OCI-LY1 (cell line): Measurements from ENCODE around the gene SMCO2.

Experiments
- H2AFZ ChIP-seq: fragments of 200-600 bp; sonication (generic), shearing (Covaris generic); 2 replicates; pipeline ENCODE4 v1.6.0; 2014; ENCODE audit warnings: antibody characterized with exemption, mild to moderate bottlenecking, low read length
- H3F3A ChIP-seq: fragments of 200-600 bp; sonication (generic), shearing (Covaris generic); 2 replicates; pipeline ENCODE4 v1.6.0; 2014; ENCODE audit warnings: mild to moderate bottlenecking, antibody characterized with exemption, low read length, moderate library complexity; ENCODE audit not compliant: insufficient read depth
- H3K27ac ChIP-seq: fragments of 200-600 bp; sonication (generic); 2 replicates; pipeline ENCODE4 v1.5.1; 2014; ENCODE audit warnings: low read length, mixed run types, mild to moderate bottlenecking, low read depth; ENCODE audit not compliant: poor library complexity, severe bottlenecking
- H3K27me3 ChIP-seq: fragments of 200-600 bp; sonication (generic); 2 replicates; pipeline ENCODE4 v1.6.0; 2014; ENCODE audit warnings: antibody characterized with exemption, mild to moderate bottlenecking, low read length, moderate library complexity; ENCODE audit not compliant: insufficient read depth
- H3K36me3 ChIP-seq: fragments of 200-600 bp; sonication (generic); 2 replicates; pipeline ENCODE4 v1.6.1; 2014; ENCODE audit warnings: mild to moderate bottlenecking, antibody characterized with exemption, low read length, moderate library complexity, mixed read lengths; ENCODE audit not compliant: insufficient read depth
- H3K4me1 ChIP-seq: fragments of 200-600 bp; sonication (generic); 2 replicates; pipeline ENCODE4 v1.5.1; 2014; ENCODE audit warnings: mild to moderate bottlenecking, low read length, moderate library complexity; ENCODE audit not compliant: insufficient read depth, severe bottlenecking
- H3K4me2 ChIP-seq: fragments of 200-600 bp; sonication (generic), shearing (Covaris generic); 2 replicates; pipeline ENCODE4 v1.6.1; 2014; ENCODE audit warnings: low read length
- H3K4me3 ChIP-seq: fragments of 200-600 bp; sonication (generic); 2 replicates; pipeline ENCODE4 v1.5.1; 2014; ENCODE audit warnings: low read length, low read depth, mild to moderate bottlenecking, mixed read lengths; ENCODE audit not compliant: poor library complexity, severe bottlenecking
- H3K79me2 ChIP-seq: fragments of 200-600 bp; shearing (Covaris generic); 2 replicates; pipeline ENCODE4 v1.6.1; 2016; ENCODE audit warnings: mixed run types, low read length, mixed read lengths; ENCODE audit not compliant: insufficient read depth
- H3K9ac ChIP-seq: fragments of 200-600 bp; sonication (generic), shearing (Covaris generic); 2 replicates; pipeline ENCODE4 v1.6.1; 2014; ENCODE audit warnings: mild to moderate bottlenecking, low read length, mixed read lengths
- H3K9me2 ChIP-seq: fragments of 200-600 bp; sonication (generic), shearing (Covaris generic); 2 replicates; pipeline ENCODE4 v1.6.1; 2014; ENCODE audit warnings: low read depth, mild to moderate bottlenecking, low read length, mixed read lengths
- H3K9me3 ChIP-seq: fragments of 200-600 bp; shearing (Covaris generic); 2 replicates; pipeline ENCODE4 v1.6.1; 2014; ENCODE audit warnings: low read length, mixed read lengths
- H4K20me1 ChIP-seq: fragments of 200-600 bp; sonication (generic), shearing (Covaris generic); 2 replicates; pipeline ENCODE4 v1.6.0; 2016; ENCODE audit warnings: mild to moderate bottlenecking, low read length; ENCODE audit not compliant: insufficient read depth
- EZH2 ChIP-seq: fragments of 200-600 bp; sonication (generic), shearing (Covaris generic); IDR thresholded peaks from 2 replicates; pipeline ENCODE4 v1.8.0; 2017; ENCODE audit warnings: borderline replicate concordance, mixed run types, mild to moderate bottlenecking, antibody characterized with exemption, low read length, moderate library complexity, mixed read lengths
- TF ChIP-seq, protein P1 (sequence below): fragments of 200-600 bp; sonication (generic), shearing (Covaris generic); IDR thresholded peaks from 2 replicates; pipeline ENCODE4 v1.5.1; 2017; ENCODE audit warnings: mild to moderate bottlenecking, antibody characterized with exemption, low read length, moderate library complexity, mixed read lengths

Gene SMCO2

DNA sequence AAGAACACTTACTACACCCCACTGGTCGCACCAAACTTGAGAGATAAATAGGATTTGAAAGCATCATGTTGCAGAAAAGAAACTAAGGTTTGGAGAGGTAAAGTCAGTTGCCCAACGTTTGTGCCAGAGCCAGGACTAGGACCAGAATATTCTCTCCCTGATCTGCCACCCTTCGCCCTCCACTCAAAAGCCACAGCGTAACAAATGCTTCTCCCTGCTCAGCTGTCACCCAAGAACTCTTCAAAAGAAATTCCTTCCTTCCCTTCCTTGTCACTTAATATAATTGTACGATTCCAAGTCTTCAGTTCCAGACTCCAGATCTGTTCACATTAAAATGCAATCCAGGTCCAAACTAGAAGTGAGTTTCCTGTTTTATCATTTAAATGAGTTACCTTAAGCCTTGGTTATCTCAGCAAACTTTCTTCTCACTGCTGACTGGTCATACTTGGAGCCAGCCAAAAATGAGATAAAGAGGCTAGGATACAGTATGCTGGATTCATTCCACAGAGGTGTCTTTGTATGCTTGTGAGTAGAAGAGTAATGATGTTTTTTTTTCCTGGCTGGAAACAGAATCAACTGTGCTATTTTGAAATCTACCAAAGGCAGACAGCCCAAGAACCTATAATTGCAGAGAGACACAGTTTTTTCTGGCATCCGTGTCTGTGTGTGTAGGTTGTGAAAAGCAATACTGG is 64.6 kb downstream of the SMCO2 start:
- no peak overlapping the region for H2AFZ ChIP-seq
- no peaks in the 10 kb centered on the region for H3K4me1 ChIP-seq
- no peaks in the 10 kb centered on the region for H3F3A ChIP-seq
- no peaks in the 10 kb centered on the region for H4K20me1 ChIP-seq
- no peak overlapping the region for H3K27ac ChIP-seq
- no peak overlapping the region for H3K4me3 ChIP-seq
- H3K9me3 ChIP-seq = no peaks in the 10 kb centered on the region
- no peak overlapping the region for H3K4me2 ChIP-seq
- no peaks in the 10 kb centered on the region for H3K9me2 ChIP-seq
- no peaks in the 10 kb centered on the region for H3K27me3 ChIP-seq
- no peaks in the 10 kb centered on the region for H3K79me2 ChIP-seq
- no peaks in the 10 kb centered on the region for H3K36me3 ChIP-seq
- H3K9ac ChIP-seq = no peak overlapping the region
- TF ChIP-seq, protein P1, sequence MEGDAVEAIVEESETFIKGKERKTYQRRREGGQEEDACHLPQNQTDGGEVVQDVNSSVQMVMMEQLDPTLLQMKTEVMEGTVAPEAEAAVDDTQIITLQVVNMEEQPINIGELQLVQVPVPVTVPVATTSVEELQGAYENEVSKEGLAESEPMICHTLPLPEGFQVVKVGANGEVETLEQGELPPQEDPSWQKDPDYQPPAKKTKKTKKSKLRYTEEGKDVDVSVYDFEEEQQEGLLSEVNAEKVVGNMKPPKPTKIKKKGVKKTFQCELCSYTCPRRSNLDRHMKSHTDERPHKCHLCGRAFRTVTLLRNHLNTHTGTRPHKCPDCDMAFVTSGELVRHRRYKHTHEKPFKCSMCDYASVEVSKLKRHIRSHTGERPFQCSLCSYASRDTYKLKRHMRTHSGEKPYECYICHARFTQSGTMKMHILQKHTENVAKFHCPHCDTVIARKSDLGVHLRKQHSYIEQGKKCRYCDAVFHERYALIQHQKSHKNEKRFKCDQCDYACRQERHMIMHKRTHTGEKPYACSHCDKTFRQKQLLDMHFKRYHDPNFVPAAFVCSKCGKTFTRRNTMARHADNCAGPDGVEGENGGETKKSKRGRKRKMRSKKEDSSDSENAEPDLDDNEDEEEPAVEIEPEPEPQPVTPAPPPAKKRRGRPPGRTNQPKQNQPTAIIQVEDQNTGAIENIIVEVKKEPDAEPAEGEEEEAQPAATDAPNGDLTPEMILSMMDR = no peak
- TF ChIP-seq EZH2 = no peak

GRCh38 chr12:27511723-27512045 is 65.1 kb downstream of the SMCO2 start:
- Histone ChIP-seq H3K4me3 (no peak overlapping the region), H2AFZ (no peak overlapping the region), H3F3A (no peaks in the 10 kb centered on the region), H3K4me1 (no peaks in the 10 kb centered on the region), H3K9me2 (no peaks in the 10 kb centered on the region), H3K9ac (no peak overlapping the region), H3K9me3 (no peaks in the 10 kb centered on the region), H3K36me3 (no peaks in the 10 kb centered on the region), H3K27me3 (no peaks in the 10 kb centered on the region), H3K4me2 (no peak overlapping the region), H3K27ac (no peak overlapping the region), H3K79me2 (no peaks in the 10 kb centered on the region), H4K20me1 (no peaks in the 10 kb centered on the region)
- TF ChIP-seq, protein P1 = no peak
- no peak for TF ChIP-seq EZH2

- H3K27ac ChIP-seq = no peak overlapping the region
- H3K79me2 ChIP-seq = no peaks in the 10 kb centered on the region
- H3K4me2 ChIP-seq = no peak overlapping the region
- no peaks in the 10 kb centered on the region for H3F3A ChIP-seq
- no peaks in the 10 kb centered on the region for H3K9me2 ChIP-seq
- H3K27me3 ChIP-seq = no peaks in the 10 kb centered on the region
- H3K9ac ChIP-seq = no peak overlapping the region
- no peak overlapping the region for H2AFZ ChIP-seq
- no peaks in the 10 kb centered on the region for H3K9me3 ChIP-seq
- H3K4me1 ChIP-seq = no peaks in the 10 kb centered on the region
- no peak overlapping the region for H3K4me3 ChIP-seq
- TF ChIP-seq EZH2 = no peak
- TF ChIP-seq, protein P1 = no peak
- no peaks in the 10 kb centered on the region for H3K36me3 ChIP-seq
- no peaks in the 10 kb centered on the region for H4K20me1 ChIP-seq
Observed at GRCh38 chr12:27513155-27513824, 66.8 kb downstream of the SMCO2 start.
